ENCODE data around the gene TTC7B. TPM values are rescaled to one million over a fixed set of nuclear protein-coding genes. Genes with fewer than 3 reads are reported as not detected.

TTC7B gene
- total and polyA plus RNA-seq, 2 of the 13 experiments (the other 11 are each of a cell fraction or from before 2014, with no cell fraction given), result 1.3 to 3.2 TPM

DNA sequence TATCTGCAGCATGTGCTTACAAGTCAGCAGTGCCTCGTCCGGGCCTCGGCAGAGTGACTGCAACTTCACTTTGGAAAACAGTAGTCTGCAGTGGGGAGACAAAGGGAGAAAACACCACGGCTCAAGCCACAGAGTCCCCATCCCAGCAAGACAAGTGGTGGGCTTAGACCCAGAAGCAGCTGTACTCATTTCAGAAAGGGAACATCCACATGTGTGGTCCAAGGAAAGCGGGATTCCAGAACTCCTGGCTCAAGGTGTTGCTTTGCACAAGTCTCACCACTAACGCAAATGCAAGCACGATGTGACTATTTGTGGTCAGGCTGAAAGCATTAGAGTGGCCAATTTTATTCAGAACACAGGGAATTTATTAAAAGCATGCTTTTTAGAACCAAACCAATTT is 198.3 kb downstream of the TTC7B start (continued):
- no peak for TF ChIP-seq KDM1A (CRISPR knock-in tag; IDR thresholded peaks at IDR 0.05)
- no peak for TF ChIP-seq HOXA3 (CRISPR knock-in tag; IDR thresholded peaks at IDR 0.05)
- TF ChIP-seq HNRNPH1 (optimal IDR thresholded peaks at IDR 0.05; ENCODE audit: low read depth, low read length), result no peak
- TF ChIP-seq ZNF776 (CRISPR knock-in tag; IDR thresholded peaks at IDR 0.05), result no peak
- TF ChIP-seq, protein P1, sequence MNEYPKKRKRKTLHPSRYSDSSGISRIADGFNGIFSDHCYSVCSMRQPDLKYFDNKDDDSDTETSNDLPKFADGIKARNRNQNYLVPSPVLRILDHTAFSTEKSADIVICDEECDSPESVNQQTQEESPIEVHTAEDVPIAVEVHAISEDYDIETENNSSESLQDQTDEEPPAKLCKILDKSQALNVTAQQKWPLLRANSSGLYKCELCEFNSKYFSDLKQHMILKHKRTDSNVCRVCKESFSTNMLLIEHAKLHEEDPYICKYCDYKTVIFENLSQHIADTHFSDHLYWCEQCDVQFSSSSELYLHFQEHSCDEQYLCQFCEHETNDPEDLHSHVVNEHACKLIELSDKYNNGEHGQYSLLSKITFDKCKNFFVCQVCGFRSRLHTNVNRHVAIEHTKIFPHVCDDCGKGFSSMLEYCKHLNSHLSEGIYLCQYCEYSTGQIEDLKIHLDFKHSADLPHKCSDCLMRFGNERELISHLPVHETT (CRISPR knock-in tag; conservative IDR thresholded peaks at IDR 0.05), result no peak
- TF ChIP-seq, protein P2, sequence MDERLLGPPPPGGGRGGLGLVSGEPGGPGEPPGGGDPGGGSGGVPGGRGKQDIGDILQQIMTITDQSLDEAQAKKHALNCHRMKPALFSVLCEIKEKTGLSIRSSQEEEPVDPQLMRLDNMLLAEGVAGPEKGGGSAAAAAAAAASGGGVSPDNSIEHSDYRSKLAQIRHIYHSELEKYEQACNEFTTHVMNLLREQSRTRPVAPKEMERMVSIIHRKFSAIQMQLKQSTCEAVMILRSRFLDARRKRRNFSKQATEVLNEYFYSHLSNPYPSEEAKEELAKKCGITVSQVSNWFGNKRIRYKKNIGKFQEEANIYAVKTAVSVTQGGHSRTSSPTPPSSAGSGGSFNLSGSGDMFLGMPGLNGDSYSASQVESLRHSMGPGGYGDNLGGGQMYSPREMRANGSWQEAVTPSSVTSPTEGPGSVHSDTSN (CRISPR knock-in tag; IDR thresholded peaks at IDR 0.05), result no peak

DNA sequence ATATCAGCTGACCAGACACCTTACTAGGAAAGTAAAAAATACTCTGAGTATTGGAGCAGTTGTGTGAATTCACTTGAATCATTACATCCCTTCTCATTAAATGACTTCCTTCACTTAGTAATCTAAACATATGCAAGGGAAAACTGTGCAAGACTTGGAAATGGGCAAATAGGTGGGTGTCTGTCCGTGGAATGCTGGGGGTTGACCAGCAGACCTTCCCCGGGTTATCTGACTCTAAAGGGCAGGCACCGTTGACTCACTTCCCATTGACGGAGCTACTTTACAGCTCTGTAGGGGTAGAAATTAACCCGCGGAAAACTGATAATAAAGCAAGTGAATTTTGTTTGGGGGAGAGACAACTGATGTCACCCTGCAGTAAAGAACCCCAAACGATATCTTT is 199.3 kb downstream of the TTC7B start:
- no peak overlapping the region for H3K4me3 ChIP-seq (replicated peaks in 1 of 3; ENCODE audit: insufficient read depth in 1 of 3, low read depth in 2 of 3, low read length in 3 of 3)
- in situ Hi-C loops (cut with HindIII; ENCODE audit: extremely low pct_ligation_motif_present, low pct_unique_long_range_greater_than_20kb), result no loop called here
- no peak for ATAC-seq
- no peak overlapping the region for H3K4me2 ChIP-seq (ENCODE audit: low read depth, low read length)
- no peak for FAIRE-seq
- no TSS peak for BruUV-seq (replicated peaks)
- no peaks in the 10 kb centered on the region for H4K20me1 ChIP-seq (ENCODE audit: insufficient read depth, low read length)
- no peak overlapping the region for H2AFZ ChIP-seq (ENCODE audit: low read length)
- H3K36me3 ChIP-seq (replicated peaks in 1 of 2; ENCODE audit: control insufficient read depth in 1 of 2, insufficient read depth in 2 of 2, low read length in 2 of 2), result no peaks in the 10 kb centered on the region
- no peak overlapping the region for H3K27ac ChIP-seq (ENCODE audit: extremely low read length, insufficient read depth, low read length)
- H3K9me3 ChIP-seq (ENCODE audit: low read length), result no peaks in the 10 kb centered on the region
- H3K27me3 ChIP-seq (ENCODE audit: control insufficient read depth in 1 of 2, insufficient read depth in 2 of 2, low read length in 2 of 2), result no peaks in the 10 kb centered on the region
- H3K79me2 ChIP-seq (ENCODE audit: insufficient read depth, low read length), result no peaks in the 10 kb centered on the region
- WGBS (ENCODE audit: low lambda C conversion rate), result 37% methylated on average over 7 of the region's 7 CpGs
- H3K9ac ChIP-seq (ENCODE audit: insufficient read depth, low read depth, low read length), result no peak overlapping the region
- intact Hi-C loops (cut with micrococcal nuclease; ENCODE audit: unreplicated experiment), result no loop called here
- H3K4me1 ChIP-seq (ENCODE audit: insufficient read depth, low read length), result no peaks in the 10 kb centered on the region
- DNase-seq (ENCODE audit: low spot score), result no peak
- POLR2A ChIA-PET, result no interaction called here
- CTCF ChIA-PET (ENCODE audit: low intra/inter-chr PET ratio, low total read pairs), result no interaction called here
- no peak for TF ChIP-seq KAT7 (CRISPR knock-in tag; IDR thresholded peaks at IDR 0.05; ENCODE audit: borderline replicate concordance)
- TF ChIP-seq, protein P3, sequence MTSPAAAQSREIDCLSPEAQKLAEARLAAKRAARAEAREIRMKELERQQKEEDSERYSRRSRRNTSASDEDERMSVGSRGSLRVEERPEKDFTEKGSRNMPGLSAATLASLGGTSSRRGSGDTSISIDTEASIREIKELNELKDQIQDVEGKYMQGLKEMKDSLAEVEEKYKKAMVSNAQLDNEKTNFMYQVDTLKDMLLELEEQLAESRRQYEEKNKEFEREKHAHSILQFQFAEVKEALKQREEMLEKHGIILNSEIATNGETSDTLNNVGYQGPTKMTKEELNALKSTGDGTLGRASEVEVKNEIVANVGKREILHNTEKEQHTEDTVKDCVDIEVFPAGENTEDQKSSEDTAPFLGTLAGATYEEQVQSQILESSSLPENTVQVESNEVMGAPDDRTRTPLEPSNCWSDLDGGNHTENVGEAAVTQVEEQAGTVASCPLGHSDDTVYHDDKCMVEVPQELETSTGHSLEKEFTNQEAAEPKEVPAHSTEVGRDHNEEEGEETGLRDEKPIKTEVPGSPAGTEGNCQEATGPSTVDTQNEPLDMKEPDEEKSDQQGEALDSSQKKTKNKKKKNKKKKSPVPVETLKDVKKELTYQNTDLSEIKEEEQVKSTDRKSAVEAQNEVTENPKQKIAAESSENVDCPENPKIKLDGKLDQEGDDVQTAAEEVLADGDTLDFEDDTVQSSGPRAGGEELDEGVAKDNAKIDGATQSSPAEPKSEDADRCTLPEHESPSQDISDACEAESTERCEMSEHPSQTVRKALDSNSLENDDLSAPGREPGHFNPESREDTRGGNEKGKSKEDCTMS (CRISPR knock-in tag; conservative IDR thresholded peaks at IDR 0.05), result no peak
- TF ChIP-seq MIER3 (CRISPR knock-in tag; IDR thresholded peaks at IDR 0.05; ENCODE audit: borderline replicate concordance), result no peak
- TF ChIP-seq, protein P4, sequence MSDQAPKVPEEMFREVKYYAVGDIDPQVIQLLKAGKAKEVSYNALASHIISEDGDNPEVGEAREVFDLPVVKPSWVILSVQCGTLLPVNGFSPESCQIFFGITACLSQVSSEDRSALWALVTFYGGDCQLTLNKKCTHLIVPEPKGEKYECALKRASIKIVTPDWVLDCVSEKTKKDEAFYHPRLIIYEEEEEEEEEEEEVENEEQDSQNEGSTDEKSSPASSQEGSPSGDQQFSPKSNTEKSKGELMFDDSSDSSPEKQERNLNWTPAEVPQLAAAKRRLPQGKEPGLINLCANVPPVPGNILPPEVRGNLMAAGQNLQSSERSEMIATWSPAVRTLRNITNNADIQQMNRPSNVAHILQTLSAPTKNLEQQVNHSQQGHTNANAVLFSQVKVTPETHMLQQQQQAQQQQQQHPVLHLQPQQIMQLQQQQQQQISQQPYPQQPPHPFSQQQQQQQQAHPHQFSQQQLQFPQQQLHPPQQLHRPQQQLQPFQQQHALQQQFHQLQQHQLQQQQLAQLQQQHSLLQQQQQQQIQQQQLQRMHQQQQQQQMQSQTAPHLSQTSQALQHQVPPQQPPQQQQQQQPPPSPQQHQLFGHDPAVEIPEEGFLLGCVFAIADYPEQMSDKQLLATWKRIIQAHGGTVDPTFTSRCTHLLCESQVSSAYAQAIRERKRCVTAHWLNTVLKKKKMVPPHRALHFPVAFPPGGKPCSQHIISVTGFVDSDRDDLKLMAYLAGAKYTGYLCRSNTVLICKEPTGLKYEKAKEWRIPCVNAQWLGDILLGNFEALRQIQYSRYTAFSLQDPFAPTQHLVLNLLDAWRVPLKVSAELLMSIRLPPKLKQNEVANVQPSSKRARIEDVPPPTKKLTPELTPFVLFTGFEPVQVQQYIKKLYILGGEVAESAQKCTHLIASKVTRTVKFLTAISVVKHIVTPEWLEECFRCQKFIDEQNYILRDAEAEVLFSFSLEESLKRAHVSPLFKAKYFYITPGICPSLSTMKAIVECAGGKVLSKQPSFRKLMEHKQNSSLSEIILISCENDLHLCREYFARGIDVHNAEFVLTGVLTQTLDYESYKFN (CRISPR knock-in tag; conservative IDR thresholded peaks at IDR 0.05), result no peak
- TF ChIP-seq NRL (CRISPR knock-in tag; IDR thresholded peaks at IDR 0.05; ENCODE audit: borderline replicate concordance), result no peak
- TF ChIP-seq GTF3A (CRISPR knock-in tag; conservative IDR thresholded peaks at IDR 0.05), result no peak
- TF ChIP-seq, protein P5, sequence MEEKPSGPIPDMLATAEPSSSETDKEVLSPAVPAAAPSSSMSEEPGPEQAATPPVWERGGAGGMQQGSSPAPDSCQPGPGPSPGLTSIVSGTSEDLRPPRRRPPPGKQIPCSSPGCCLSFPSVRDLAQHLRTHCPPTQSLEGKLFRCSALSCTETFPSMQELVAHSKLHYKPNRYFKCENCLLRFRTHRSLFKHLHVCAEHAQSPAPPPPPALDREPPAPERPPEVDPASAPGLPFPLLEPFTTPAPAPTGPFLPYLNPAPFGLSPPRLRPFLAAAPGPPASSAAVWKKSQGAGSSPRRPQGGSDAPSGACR (CRISPR knock-in tag; IDR thresholded peaks at IDR 0.05), result no peak
- no peak for TF ChIP-seq ZNF614 (CRISPR knock-in tag; IDR thresholded peaks at IDR 0.05; ENCODE audit: borderline replicate concordance)
- TF ChIP-seq MXD4 (CRISPR knock-in tag; IDR thresholded peaks at IDR 0.05), result no peak
- no peak for TF ChIP-seq RAD21 (CRISPR knock-in tag; IDR thresholded peaks at IDR 0.05)
